ENCODE data around the gene NEK6.

GRCh38 chr9:124208571-124208970, 49.2 kb upstream of the NEK6 start:
- TF ChIP-seq CTCF (IDR thresholded peaks at IDR 0.05 in 8 of 11, conservative IDR thresholded peaks at IDR 0.05 in 3 of 11) (no peak), POLR2A (IDR thresholded peaks at IDR 0.05) (no peak), POLR2AphosphoS5 (IDR thresholded peaks at IDR 0.05) (no peak)

Measured in spleen (tissue), 7 donors.